Transverse colon (tissue), 4 donors: ENCODE results near the gene CD22. TPM values are rescaled to one million over a fixed set of nuclear protein-coding genes. Genes with fewer than 3 reads are reported as not detected.

Experiments
- DNase-seq: peaks from one replicate; pipeline ENCODE4 v3.0.0-alpha.2; 2019
- H3K27ac ChIP-seq, 4 donors: fragments of 200-600 bp; sonication (generic); 2 replicates each; pipeline ENCODE4 v1.5.1; 2016 to 2018; ENCODE audit warnings: inconsistent platforms in 4 of 4
- H3K27me3 ChIP-seq: fragments of 200-600 bp; sonication (generic); 2 replicates; pipeline ENCODE4 v1.5.1; 2017; ENCODE audit warnings: inconsistent platforms
- H3K36me3 ChIP-seq, 4 donors: fragments of 200-600 bp; sonication (generic); 2 replicates each; pipeline ENCODE4 v1.5.1; 2017 to 2019; ENCODE audit warnings: inconsistent platforms in 4 of 4
- H3K4me1 ChIP-seq, 4 donors: fragments of 200-600 bp; sonication (generic); 2 replicates each; pipeline ENCODE4 v1.5.1; 2017 to 2020; ENCODE audit warnings: inconsistent platforms in 4 of 4
- H3K4me3 ChIP-seq, 4 donors: fragments of 200-600 bp; sonication (generic); 1 replicate in 1 of 4; 2 replicates in 3 of 4; pipeline versions ENCODE4 v1.5.1 to v1.6.1; 2017 to 2019; ENCODE audit warnings: inconsistent platforms in 4 of 4
- H3K9me3 ChIP-seq, 2 donors: fragments of 200-600 bp; sonication (generic); 2 replicates each; pipeline ENCODE4 v1.5.1; 2017 to 2019; ENCODE audit warnings: inconsistent platforms in 2 of 2
- CTCF ChIP-seq, 5 experiments: fragments of 200-600 bp in 3 of 5; fragments of 450-650 bp in 2 of 5; sonication (generic) in 3 of 5; IDR thresholded peaks; 1 replicate in 2 of 5; 2 replicates in 3 of 5; pipeline ENCODE4 v1.5.1; 2016 to 2017; ENCODE audit warnings: antibody characterized with exemption in 5 of 5, inconsistent platforms in 3 of 5, mild to moderate bottlenecking in 2 of 5, moderate library complexity in 1 of 5
- EP300 ChIP-seq: sonication (generic); formaldehyde crosslinking; IDR thresholded peaks from one replicate; pipeline ENCODE4 v1.6.1; 2017; ENCODE audit warnings: antibody characterized with exemption, low read depth
- POLR2A ChIP-seq: fragments of 450-650 bp; IDR thresholded peaks from one replicate; pipeline ENCODE4 v1.6.1; 2016; ENCODE audit warnings: antibody characterized with exemption, mild to moderate bottlenecking, moderate library complexity
- POLR2AphosphoS5 ChIP-seq, 3 donors: sonication (generic); formaldehyde crosslinking; IDR thresholded peaks; one replicate each; pipeline ENCODE4 v1.6.1; 2016; ENCODE audit warnings: antibody characterized with exemption in 3 of 3
- WGBS, 2 donors: methylation state at CpG; one replicate each; pipeline ENCODE4 v1.1.5; 2018; ENCODE audit warnings: low coverage in 1 of 2; 5-methylcytosine and 5-hydroxymethylcytosine counted together
- in situ Hi-C, 4 donors: fragments of 200-750 bp; cut with MboI; loops; one replicate each; pipeline versions ENCODE4 v1.15.0 to v1.15.1; 2017; ENCODE audit warnings: low sequenced_read_pairs in 3 of 4, low pct_ligation_motif_present in 1 of 4, low pct_unique_long_range_greater_than_20kb in 1 of 4
- intact Hi-C: fragments of 100-400 bp; cut with DNase I; formaldehyde crosslinking; loops from one replicate; pipeline ENCODE4 v1.15.1; 2023; ENCODE audit warnings: low total_unique reads
- total RNA-seq, 4 donors: library from RNA; depleted of rRNA; stranded (reverse); fragments of >200 nt; gene quantifications; one replicate each; pipeline ENCODE4 v1.1.0, GENCODE V29; 2016

The CD22 gene
- total RNA-seq, 4 donors from 2014 or later, result 4.4 to 27.7 (median 21.1) TPM; not detected in 1

DNA sequence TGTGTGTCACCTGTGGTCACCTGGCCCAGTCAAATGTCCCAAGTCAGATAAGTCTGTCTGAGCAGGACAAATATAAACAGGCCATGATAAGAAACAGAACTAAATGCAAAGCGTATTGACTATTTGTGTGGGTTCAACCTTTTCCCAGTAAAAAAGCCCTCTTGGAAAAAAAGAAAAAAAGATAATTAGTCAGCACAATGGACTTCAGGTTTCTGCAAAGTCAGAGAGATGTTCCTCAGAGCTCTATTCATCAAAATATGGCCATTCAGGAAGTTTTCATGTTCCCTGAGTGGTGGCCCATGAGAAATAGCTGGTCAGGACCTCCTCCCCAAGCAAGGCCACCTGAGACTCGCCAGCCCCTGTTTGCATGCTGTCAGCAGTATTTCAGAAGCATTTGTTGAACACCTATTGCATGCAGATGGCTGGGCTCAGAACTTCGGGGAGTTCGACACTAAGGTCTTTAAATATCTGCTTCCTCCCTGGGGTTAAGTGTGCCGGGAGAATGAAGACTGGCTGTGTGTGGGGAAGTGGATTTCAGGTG, 32.0 kb downstream of the CD22 start:
- Histone ChIP-seq H3K4me3 (no peak overlapping the region), H3K4me1 (no peaks in the 10 kb centered on the region), H3K27ac (no peak overlapping the region), H3K9me3 (no peaks in the 10 kb centered on the region), H3K27me3 (no peaks in the 10 kb centered on the region), H3K36me3 (no peaks in the 10 kb centered on the region)
- WGBS, 2 donors, result 0 to 55% methylated on average over 1 to 5 of the region's 5 CpGs
- TF ChIP-seq CTCF (IDR thresholded peaks at IDR 0.05) (no peak), EP300 (no peak), POLR2A (no peak), POLR2AphosphoS5 (IDR thresholded peaks at IDR 0.05) (no peak)
- no peak for DNase-seq
- intact Hi-C loops, result no loop called here
- in situ Hi-C loops, result loop anchor here in 1 of 4 donors (25.0 kb wide), 1 partner anchor 101 kb away; no protein-coding TSS in a partner anchor

GRCh38 chr19:35362261-35363000, 33.4 kb downstream of the CD22 start:
- in situ Hi-C loops, result loop anchor here in 1 of 4 donors (25.0 kb wide), 1 partner anchor 100 kb away; no protein-coding TSS in a partner anchor
- H3K27me3 ChIP-seq, result no peaks in the 10 kb centered on the region
- no peaks in the 10 kb centered on the region for H3K4me1 ChIP-seq
- intact Hi-C loops, result no loop called here
- H3K27ac ChIP-seq, result no peak overlapping the region
- WGBS, 2 donors, result 69% methylated on average over 14 of the region's 14 CpGs; no CpG with 5 or more reads in 1 of the 2 donors
- no peak overlapping the region for H3K4me3 ChIP-seq
- H3K9me3 ChIP-seq, result no peaks in the 10 kb centered on the region
- TF ChIP-seq EP300 (no peak), CTCF (IDR thresholded peaks at IDR 0.05) (no peak), POLR2A (no peak)
- no peak for DNase-seq
- no peaks in the 10 kb centered on the region for H3K36me3 ChIP-seq

DNA sequence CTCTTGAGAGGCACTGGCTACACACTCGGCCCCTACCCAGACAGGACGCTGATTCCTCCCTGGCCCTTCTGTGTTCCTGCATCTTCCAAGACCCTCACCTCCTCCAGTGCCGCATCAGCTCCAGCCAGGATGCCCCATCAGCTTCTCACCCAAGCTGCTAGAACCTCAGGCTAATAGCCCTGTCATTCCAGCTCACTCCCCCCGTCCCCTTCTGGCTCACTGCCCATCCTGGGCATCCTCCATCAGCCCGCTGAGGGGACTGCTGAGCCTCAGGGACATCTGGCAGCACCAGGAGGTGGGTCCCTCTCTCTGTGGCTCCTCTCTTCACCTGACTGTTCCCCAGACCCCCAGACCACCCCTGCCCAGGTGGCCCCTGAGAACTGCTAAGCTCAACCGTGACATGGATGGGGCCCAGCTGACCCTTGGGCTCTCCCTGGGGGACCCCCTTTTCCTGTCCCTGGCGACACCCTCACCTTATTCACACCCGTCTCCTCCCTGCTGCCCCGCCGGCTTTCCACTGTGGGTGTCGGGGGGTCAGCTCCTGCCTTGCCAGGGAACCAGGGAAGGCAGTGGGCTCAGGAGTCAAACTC, 34.1 kb downstream of the CD22 start:
- no peak for DNase-seq
- Histone ChIP-seq H3K4me1 (no peaks in the 10 kb centered on the region), H3K27me3 (no peaks in the 10 kb centered on the region), H3K36me3 (no peaks in the 10 kb centered on the region), H3K9me3 (no peaks in the 10 kb centered on the region), H3K27ac (no peak overlapping the region), H3K4me3 (no peak overlapping the region)
- intact Hi-C loops (no loop called here), in situ Hi-C loops (loop anchor here in 1 of 4 donors (25.0 kb wide), 1 partner anchor 99 kb away; no protein-coding TSS in a partner anchor)
- TF ChIP-seq EP300 (no peak), POLR2AphosphoS5 (IDR thresholded peaks at IDR 0.05) (no peak), POLR2A (no peak), CTCF (IDR thresholded peaks at IDR 0.05) (no peak)
- 73% methylated on average over 11 of the region's 11 CpGs; no CpG with 5 or more reads in 1 of the 2 donors for WGBS, 2 donors

DNA sequence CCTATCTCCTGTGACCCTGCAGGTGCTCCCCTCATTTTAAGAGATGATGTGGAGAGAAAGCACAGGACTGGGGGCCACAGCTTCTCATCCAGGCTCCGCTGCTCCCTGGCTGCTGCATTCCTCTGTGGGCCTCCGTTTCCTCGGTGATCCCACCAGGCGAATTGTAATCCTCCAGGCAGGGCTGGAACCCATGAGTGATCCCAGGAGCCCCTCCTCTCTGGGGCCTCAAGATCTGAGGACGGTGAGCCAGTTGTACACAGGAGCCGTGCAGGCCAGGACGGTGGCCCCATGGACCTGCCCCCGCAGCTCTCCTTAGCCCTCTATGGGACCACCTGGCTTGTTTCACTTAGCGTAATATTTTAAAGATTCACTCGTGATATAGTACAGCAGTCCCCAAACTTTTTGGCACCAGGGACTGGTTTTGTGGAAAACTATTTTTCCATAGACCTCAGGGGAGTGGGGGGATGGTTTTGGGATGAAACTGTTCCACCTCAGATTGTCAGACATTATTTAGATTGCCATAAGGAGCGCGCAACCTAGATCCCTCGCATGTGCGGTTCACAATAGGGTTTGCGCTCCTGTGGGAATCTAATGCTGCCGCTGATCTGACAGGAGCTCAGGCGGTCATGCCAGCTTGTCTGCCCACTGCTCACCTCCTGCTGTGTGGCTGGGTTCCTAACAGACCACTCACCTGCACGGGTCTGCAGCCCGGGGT, 34.9 kb downstream of the CD22 start:
- Histone ChIP-seq H3K4me3 (no peak overlapping the region), H3K36me3 (no peaks in the 10 kb centered on the region), H3K9me3 (no peaks in the 10 kb centered on the region), H3K27ac (no peak overlapping the region), H3K27me3 (no peaks in the 10 kb centered on the region), H3K4me1 (no peaks in the 10 kb centered on the region)
- DNase-seq, result no peak
- TF ChIP-seq POLR2A (no peak), EP300 (no peak)
- intact Hi-C loops, result no loop called here
- in situ Hi-C loops, result loop anchor here in 1 of 4 donors (25.0 kb wide), 1 partner anchor 98 kb away; no protein-coding TSS in a partner anchor
- WGBS, 2 donors, result 81 to 92% methylated on average over 6 to 19 of the region's 19 CpGs
